Caki2 (cell line): Measurements from ENCODE around the gene TMEM132C. TPM values are rescaled to one million over a fixed set of nuclear protein-coding genes. Genes with fewer than 3 reads are reported as not detected.

Experiments used
- DNase-seq: peaks from one replicate; pipeline ENCODE4 v3.0.0-alpha.2; 2015; ENCODE audit warnings: low read depth
- in situ Hi-C: cut with HindIII; loops from 2 replicates; pipeline ENCODE4 v1.10.0; 2016; ENCODE audit warnings: low sequenced_read_pairs, low pct_unique_long_range_greater_than_20kb, mixed read lengths
- total RNA-seq: library from RNA; depleted of rRNA; stranded (reverse); fragments of >200 nt; shearing (Covaris generic); gene quantifications from 2 replicates; pipeline ENCODE4 v1.2.3, GENCODE V29; 2014; ENCODE audit warnings: low replicate concordance

TMEM132C gene
- total RNA-seq, 1 experiment from 2014 or later: not detected

GRCh38 chr12:128609861-128610260 is 342.9 kb downstream of the TMEM132C start:
- peak; percentile 20 for DNase-seq
- in situ Hi-C loops: no loop called here

- peak; percentile 34 for DNase-seq
- in situ Hi-C loops: no loop called here
Measured at GRCh38 chr12:128611736-128612135, 344.8 kb downstream of the TMEM132C start.

DNA sequence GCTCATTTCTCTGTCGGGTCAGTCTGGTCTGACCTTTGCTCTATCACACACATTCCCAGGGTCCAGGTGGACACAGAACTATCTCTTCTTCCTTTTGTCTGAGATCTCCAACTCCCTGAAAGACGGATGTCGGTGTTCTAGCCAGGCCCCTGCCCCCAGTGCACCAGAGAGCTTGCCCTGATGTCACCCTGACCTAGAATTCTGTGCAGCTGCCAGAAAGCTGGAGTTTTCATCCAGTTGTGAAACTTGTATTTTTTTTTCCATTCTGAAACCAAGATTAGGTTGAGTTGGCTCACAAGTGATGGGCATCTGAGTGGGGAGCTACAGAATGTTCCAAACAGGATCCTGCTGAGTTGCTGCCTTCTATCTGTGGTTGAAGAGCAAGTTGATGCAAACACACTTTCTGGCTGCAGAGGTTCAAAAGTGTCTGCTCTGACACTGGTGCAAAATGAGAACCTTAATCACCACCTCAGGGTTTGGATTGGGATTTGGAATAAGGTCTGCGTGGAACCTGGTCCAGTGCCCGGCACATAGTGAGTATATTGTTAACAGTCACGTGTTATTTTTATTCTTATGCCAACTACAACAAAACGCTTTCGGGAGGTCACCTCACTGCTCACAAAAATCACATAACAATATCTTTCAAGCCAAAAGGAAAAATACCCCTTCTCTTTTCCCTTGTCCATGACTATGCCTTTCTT is 345.3 kb downstream of the TMEM132C start:
- DNase-seq: no peak

DNA sequence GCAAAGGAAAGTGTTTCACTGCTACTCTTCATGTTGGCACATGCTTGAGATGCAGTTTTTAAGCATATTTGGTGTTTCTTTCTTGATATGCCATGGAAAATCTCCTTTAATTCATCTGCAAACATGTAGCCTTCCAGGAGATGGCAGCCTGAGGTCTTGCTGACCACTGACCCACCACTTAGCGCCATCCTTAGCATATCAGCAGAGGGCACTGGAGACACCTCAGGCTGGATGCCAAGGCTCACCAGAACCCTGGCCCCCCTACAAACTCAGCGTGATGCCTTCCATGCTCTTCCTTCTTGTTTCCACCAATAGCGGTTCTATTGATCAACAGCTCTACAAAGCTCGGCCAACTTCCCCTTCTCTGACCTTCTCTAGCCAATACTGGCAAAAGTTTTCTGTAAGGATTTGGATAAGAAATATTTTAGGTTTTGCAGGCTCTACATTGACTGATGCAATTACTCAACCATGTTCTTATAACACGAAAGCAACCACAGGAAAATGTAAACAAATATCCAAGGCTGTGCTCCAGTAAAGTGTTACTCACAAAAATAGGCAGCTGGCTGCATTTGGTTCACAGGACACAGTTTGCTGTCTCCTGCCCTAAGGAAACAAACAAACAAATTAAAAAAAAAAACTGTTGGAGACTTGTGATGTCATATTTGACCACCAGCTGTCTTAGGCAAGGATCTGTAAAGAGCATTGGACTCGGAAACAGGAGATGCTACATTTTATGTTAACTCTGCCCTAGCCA is 347.0 kb downstream of the TMEM132C start:
- peak; percentile 24 for DNase-seq
- in situ Hi-C loops: no loop called here

More for the DNA sequence above, 345.3 kb downstream of the TMEM132C start:
- in situ Hi-C loops: no loop called here

- in situ Hi-C loops: no loop called here
- no peak for DNase-seq
Measured at GRCh38 chr12:128617304-128617833, 350.4 kb downstream of the TMEM132C start.

- in situ Hi-C loops: no loop called here
- DNase-seq: no peak
Measured at GRCh38 chr12:128619263-128619662, 352.3 kb downstream of the TMEM132C start.

GRCh38 chr12:128621304-128621703 is 354.3 kb downstream of the TMEM132C start:
- no peak for DNase-seq
- in situ Hi-C loops: no loop called here

- in situ Hi-C loops: no loop called here
Measured at GRCh38 chr12:128623748-128624147, 356.8 kb downstream of the TMEM132C start.

GRCh38 chr12:128626808-128627320 is 359.9 kb downstream of the TMEM132C start:
- no peak for DNase-seq
- in situ Hi-C loops: no loop called here

More at GRCh38 chr12:128623748-128624147, 356.8 kb downstream of the TMEM132C start:
- no peak for DNase-seq

DNA sequence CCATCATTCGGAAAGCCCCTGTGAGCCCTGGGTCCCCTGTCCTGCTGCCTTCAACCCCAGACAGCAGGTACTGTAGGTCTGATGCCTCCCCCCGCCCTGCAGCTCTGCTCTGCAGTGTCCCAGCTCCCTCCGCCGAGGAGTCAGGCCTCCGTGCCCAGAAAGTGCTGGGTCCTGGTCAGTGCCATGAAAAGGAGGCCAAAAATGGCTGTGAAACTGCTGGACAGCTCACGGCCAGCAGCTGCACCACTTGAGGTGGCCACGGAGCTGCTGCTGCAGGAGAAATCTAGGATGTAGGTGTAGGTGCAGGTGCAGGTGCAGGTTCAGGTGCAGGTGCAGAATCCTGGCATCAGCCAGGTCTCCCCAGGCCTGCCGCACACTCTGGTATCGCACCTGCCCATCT is 360.7 kb downstream of the TMEM132C start:
- in situ Hi-C loops: no loop called here
- no peak for DNase-seq

DNA sequence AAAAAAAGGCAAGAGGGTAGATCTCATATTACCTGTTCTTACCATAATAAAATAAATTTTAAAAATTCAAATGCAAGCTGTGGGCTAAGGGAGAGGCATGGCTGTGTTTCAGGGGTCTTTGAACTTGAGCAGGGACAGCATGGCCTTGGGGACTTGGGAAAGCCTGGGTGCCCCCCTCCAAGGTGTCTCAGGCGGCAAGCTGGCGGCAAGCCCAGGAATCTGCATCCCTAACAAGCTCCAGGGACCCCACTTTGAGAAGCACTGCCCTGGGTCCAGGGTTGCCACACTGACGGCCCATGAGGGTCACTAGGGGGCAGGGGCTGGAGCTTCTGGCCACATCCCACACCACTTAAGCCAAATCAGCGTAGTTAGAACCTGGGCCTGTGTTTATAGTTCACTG is 363.0 kb downstream of the TMEM132C start:
- in situ Hi-C loops: no loop called here
- DNase-seq: no peak

DNA sequence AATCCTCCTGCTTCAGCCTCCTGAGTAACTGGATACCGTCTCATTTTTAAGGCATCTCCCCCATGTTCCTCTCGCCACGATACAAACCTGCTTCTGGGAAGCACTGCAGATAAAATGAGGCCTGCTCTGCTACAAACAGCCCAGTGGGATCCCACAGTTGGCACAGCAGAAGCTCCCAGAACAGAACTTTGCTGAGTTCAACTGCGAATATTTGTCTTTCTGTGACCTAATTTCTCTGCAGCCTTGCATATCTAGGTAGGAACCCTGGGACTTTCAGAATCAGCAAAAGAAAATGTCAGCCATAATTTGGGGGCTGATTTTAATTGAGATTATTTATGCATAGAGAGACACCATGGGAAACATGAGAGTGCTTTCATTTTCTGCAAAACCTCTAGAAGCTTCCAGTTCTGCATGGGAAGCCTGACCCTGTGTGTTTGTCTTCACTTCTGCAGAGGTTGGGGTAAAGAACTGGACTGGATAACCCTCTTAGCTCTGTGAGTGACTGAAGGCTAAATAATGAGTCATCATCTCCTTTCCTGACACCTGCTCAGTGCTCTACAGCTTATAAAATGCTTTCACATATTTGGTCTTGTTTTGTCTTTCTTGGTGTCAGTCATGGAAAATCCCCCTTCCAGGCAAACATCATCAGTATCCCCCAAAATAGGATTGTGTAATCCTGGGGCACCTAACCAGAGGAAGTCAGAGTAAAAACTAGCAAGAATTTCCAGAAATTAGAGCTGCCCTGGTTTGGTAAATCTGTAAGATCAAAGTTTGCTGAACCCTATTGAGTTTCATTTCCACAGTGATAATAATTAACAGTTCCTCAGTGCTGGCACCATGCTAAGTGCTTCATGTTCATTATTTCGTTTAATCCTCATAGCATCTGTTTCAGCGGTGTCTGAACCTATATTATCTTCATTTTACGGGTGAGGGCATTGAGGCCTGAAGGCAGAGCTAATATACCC is 371.0 kb downstream of the TMEM132C start:
- peak; percentile 30 for DNase-seq

GRCh38 chr12:128639089-128639488 is 372.1 kb downstream of the TMEM132C start:
- DNase-seq: no peak
- in situ Hi-C loops: no loop called here

More for the DNA sequence above, 371.0 kb downstream of the TMEM132C start:
- in situ Hi-C loops: no loop called here

GRCh38 chr12:128643155-128643554 is 376.2 kb downstream of the TMEM132C start:
- no peak for DNase-seq
- in situ Hi-C loops: no loop called here

- DNase-seq: no peak
- in situ Hi-C loops: no loop called here
Measured at GRCh38 chr12:128644664-128645296, 377.8 kb downstream of the TMEM132C start.

DNA sequence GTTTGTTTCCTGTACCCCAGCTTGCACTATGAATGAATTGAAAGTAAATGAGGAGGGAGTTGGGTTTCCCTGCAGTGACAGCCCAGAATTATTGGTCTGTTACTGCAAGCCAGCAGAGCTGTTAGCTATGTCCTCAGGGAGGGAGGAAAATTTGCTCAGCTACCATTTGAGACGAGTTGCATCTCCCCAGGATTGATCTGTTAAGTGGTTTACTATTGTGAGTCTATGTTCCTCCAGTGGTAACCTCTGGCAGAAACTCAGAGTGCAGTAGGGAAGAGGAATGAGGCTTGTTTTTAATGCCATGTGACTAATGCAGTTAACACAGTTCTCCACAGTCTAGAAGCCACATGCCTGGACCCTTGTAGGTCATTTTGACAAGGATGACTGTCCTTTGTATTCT is 382.9 kb downstream of the TMEM132C start:
- no peak for DNase-seq

GRCh38 chr12:128652136-128652751 is 385.3 kb downstream of the TMEM132C start:
- in situ Hi-C loops: no loop called here
- no peak for DNase-seq

More for the DNA sequence above, 382.9 kb downstream of the TMEM132C start:
- in situ Hi-C loops: no loop called here
